Measurements from ENCODE around the gene ZMYM2. TPM values are rescaled to one million over a fixed set of nuclear protein-coding genes. Genes with fewer than 3 reads are reported as not detected.

Gene ZMYM2
- total RNA-seq, 4 donors from 2014 or later = 33.4 to 91.1 (median 63.6) TPM

DNA sequence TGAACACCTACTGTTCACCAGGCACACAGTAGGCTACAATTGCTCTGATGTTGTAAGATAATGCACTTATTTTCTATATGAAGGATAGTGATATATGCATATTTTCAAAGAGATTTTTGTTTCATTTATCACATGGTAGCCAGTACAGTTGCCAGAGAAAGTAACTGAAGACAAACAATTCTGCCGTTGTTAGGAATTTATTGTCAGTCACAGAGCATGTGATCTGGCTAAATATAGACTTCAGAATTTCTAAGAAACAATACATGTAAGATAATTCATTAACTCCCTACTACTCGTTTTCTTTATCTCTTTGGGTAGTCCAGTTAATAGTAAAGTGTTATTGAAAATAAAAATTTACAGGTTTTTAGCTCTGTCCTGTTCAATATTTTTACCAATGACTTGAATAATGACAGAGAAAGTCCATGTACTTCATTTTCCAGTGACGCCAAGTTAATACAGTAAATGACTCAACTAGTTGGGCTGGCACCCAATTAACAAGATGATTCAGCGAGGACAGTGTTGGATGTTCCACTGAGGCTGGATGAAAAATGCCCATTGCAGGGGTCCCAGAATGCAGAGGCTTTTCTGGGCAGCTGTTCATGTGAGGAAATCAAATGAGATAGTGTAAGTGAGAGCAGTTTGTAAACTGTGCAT lies 166.7 kb downstream of the ZMYM2 start:
- in situ Hi-C loops (cut with MboI; ENCODE audit: low pct_ligation_motif_present in 1 of 4, low pct_unique_long_range_greater_than_20kb in 1 of 4, low sequenced_read_pairs in 3 of 4) (no loop called here), intact Hi-C loops (cut with DNase I; ENCODE audit: low total_unique reads) (no loop called here)
- H3K4me3 ChIP-seq = no peak overlapping the region
- TF ChIP-seq EP300 (IDR thresholded peaks at IDR 0.05; ENCODE audit: low read depth) (no peak), CTCF (IDR thresholded peaks at IDR 0.05) (no peak), POLR2A (IDR thresholded peaks at IDR 0.05) (no peak), POLR2AphosphoS5 (IDR thresholded peaks at IDR 0.05) (no peak)
- no peak for DNase-seq
- H3K27me3 ChIP-seq = peaks cover 16% of the 10 kb centered on the region
- H3K9me3 ChIP-seq = no peaks in the 10 kb centered on the region
- H3K27ac ChIP-seq = no peak overlapping the region
- 21 to 24% methylated on average over 4 of the region's 4 CpGs for WGBS, 2 donors (ENCODE audit: low coverage in 1 of 2)
- H3K4me1 ChIP-seq = peaks cover 0 to 36% (median 27%) of the 10 kb centered on the region in 4 donors
- H3K36me3 ChIP-seq = no peaks in the 10 kb centered on the region

GRCh38 chr13:20125783-20126165 lies 167.2 kb downstream of the ZMYM2 start:
- intact Hi-C loops (cut with DNase I; ENCODE audit: low total_unique reads) (no loop called here), in situ Hi-C loops (cut with MboI; ENCODE audit: low pct_ligation_motif_present in 1 of 4, low pct_unique_long_range_greater_than_20kb in 1 of 4, low sequenced_read_pairs in 3 of 4) (no loop called here)
- H3K9me3 ChIP-seq = no peaks in the 10 kb centered on the region
- no peak for DNase-seq
- H3K36me3 ChIP-seq = no peaks in the 10 kb centered on the region
- H3K4me3 ChIP-seq = no peak overlapping the region
- H3K4me1 ChIP-seq = peaks cover 0 to 34% (median 25%) of the 10 kb centered on the region in 4 donors
- no peak for TF ChIP-seq POLR2AphosphoS5 (IDR thresholded peaks at IDR 0.05)
- no peak for TF ChIP-seq CTCF (IDR thresholded peaks at IDR 0.05)
- no peak for TF ChIP-seq EP300 (IDR thresholded peaks at IDR 0.05; ENCODE audit: low read depth)
- TF ChIP-seq POLR2A (IDR thresholded peaks at IDR 0.05) = no peak
- H3K27ac ChIP-seq = no peak overlapping the region
- peaks cover 16% of the 10 kb centered on the region for H3K27me3 ChIP-seq
- WGBS, 2 donors (ENCODE audit: low coverage in 1 of 2) = 51 to 70% methylated on average over 3 to 4 of the region's 4 CpGs

GRCh38 chr13:20126541-20127261 lies 168.2 kb downstream of the ZMYM2 start:
- H3K27me3 ChIP-seq = peaks cover 16% of the 10 kb centered on the region
- WGBS, 2 donors (ENCODE audit: low coverage in 1 of 2) = 69 to 78% methylated on average over 7 to 16 of the region's 16 CpGs
- H3K36me3 ChIP-seq = no peaks in the 10 kb centered on the region
- intact Hi-C loops (cut with DNase I; ENCODE audit: low total_unique reads) (no loop called here), in situ Hi-C loops (cut with MboI; ENCODE audit: low pct_ligation_motif_present in 1 of 4, low pct_unique_long_range_greater_than_20kb in 1 of 4, low sequenced_read_pairs in 3 of 4) (no loop called here)
- H3K4me1 ChIP-seq = peaks cover 0 to 29% (median 20%) of the 10 kb centered on the region in 4 donors
- no peaks in the 10 kb centered on the region for H3K9me3 ChIP-seq
- no peak overlapping the region for H3K4me3 ChIP-seq
- no peak overlapping the region for H3K27ac ChIP-seq
- DNase-seq = no peak
- TF ChIP-seq CTCF (IDR thresholded peaks at IDR 0.05) = no peak
- TF ChIP-seq EP300 (IDR thresholded peaks at IDR 0.05; ENCODE audit: low read depth) = no peak
- TF ChIP-seq POLR2AphosphoS5 (IDR thresholded peaks at IDR 0.05) = no peak
- no peak for TF ChIP-seq POLR2A (IDR thresholded peaks at IDR 0.05)

GRCh38 chr13:20127262-20127561 lies 168.7 kb downstream of the ZMYM2 start:
- TF ChIP-seq EP300 (IDR thresholded peaks at IDR 0.05; ENCODE audit: low read depth) (no peak), POLR2A (IDR thresholded peaks at IDR 0.05) (no peak), POLR2AphosphoS5 (IDR thresholded peaks at IDR 0.05) (no peak), CTCF (IDR thresholded peaks at IDR 0.05) (no peak)
- Histone ChIP-seq H3K9me3 (no peaks in the 10 kb centered on the region), H3K4me3 (peak overlapping the region; percentile 45 to 71 (median 52)), H3K36me3 (no peaks in the 10 kb centered on the region), H3K4me1 (peaks cover 0 to 28% (median 19%) of the 10 kb centered on the region in 4 donors), H3K27me3 (peaks cover 16% of the 10 kb centered on the region), H3K27ac (peak overlapping the region; percentile 80 to 90 (median 87))
- no peak for DNase-seq
- WGBS, 2 donors (ENCODE audit: low coverage in 1 of 2) = 26 to 60% methylated on average over 1 to 6 of the region's 6 CpGs
- intact Hi-C loops (cut with DNase I; ENCODE audit: low total_unique reads) = no loop called here
- in situ Hi-C loops (cut with MboI; ENCODE audit: low pct_ligation_motif_present in 1 of 4, low pct_unique_long_range_greater_than_20kb in 1 of 4, low sequenced_read_pairs in 3 of 4) = no loop called here
